Neural progenitor cell (in vitro differentiated cells): ENCODE measurements around the gene SRPK3. TPM values are rescaled to one million over a fixed set of nuclear protein-coding genes. Genes with fewer than 3 reads are reported as not detected.

Experiments used
- DNase-seq: peaks from one replicate; pipeline ENCODE4 v3.0.0-alpha.2; 2016; ENCODE audit warnings: low spot score
- H2AFZ ChIP-seq: fragments of 200-600 bp; sonication (generic); replicated peaks from 2 replicates; pipeline ENCODE4 v1.6.1; 2016; ENCODE audit warnings: antibody characterized with exemption
- H3F3A ChIP-seq: fragments of 200-600 bp; sonication (generic); 2 replicates; pipeline ENCODE4 v1.6.1; 2016; ENCODE audit warnings: antibody characterized with exemption, low read depth
- H3K27ac ChIP-seq: fragments of 200-600 bp; sonication (generic); 2 replicates; pipeline ENCODE4 v1.5.1; 2016; ENCODE audit warnings: mild to moderate bottlenecking
- H3K27me3 ChIP-seq: fragments of 200-600 bp; sonication (generic); 2 replicates; pipeline ENCODE4 v1.6.1; 2016; ENCODE audit warnings: mild to moderate bottlenecking, moderate library complexity
- H3K36me3 ChIP-seq: fragments of 200-600 bp; sonication (generic); 2 replicates; pipeline ENCODE4 v1.5.1; 2016
- H3K4me1 ChIP-seq: fragments of 200-600 bp; sonication (generic); 2 replicates; pipeline ENCODE4 v1.6.1; 2016; ENCODE audit warnings: mixed run types
- H3K4me2 ChIP-seq: fragments of 200-600 bp; sonication (generic); 2 replicates; pipeline ENCODE4 v1.6.1; 2016
- H3K4me3 ChIP-seq: fragments of 200-600 bp; sonication (generic); 2 replicates; pipeline ENCODE4 v1.5.1; 2016
- H3K79me2 ChIP-seq: fragments of 200-600 bp; sonication (generic); 2 replicates; pipeline ENCODE4 v1.6.1; 2016; ENCODE audit warnings: low read depth
- H3K9ac ChIP-seq: fragments of 200-600 bp; sonication (generic); 2 replicates; pipeline ENCODE4 v1.6.1; 2016
- H3K9me3 ChIP-seq: fragments of 200-600 bp; sonication (generic); 2 replicates; pipeline ENCODE4 v1.5.1; 2016; ENCODE audit warnings: low read depth
- H4K20me1 ChIP-seq: fragments of 200-600 bp; sonication (generic); 2 replicates; pipeline ENCODE4 v1.6.1; 2016; ENCODE audit warnings: low read depth
- H3K27ac Mint-ChIP-seq: 3 replicates; pipeline ENCODE4 v1.8.0; 2021; ENCODE audit warnings: mixed read lengths
- H3K27me3 Mint-ChIP-seq: 2 replicates; pipeline ENCODE4 v1.8.0; 2022; ENCODE audit warnings: low read depth, mild to moderate bottlenecking, inconsistent platforms, moderate library complexity, mixed read lengths; ENCODE audit not compliant: insufficient read depth
- H3K36me3 Mint-ChIP-seq: 3 replicates; pipeline ENCODE4 v1.8.0; 2021; ENCODE audit warnings: mixed read lengths
- H3K4me1 Mint-ChIP-seq: 3 replicates; pipeline ENCODE4 v1.8.0; 2021; ENCODE audit warnings: mixed read lengths
- H3K4me3 Mint-ChIP-seq: 3 replicates; pipeline ENCODE4 v1.8.0; 2021; ENCODE audit warnings: mild to moderate bottlenecking, moderate library complexity, mixed read lengths
- H3K9me3 Mint-ChIP-seq: 3 replicates; pipeline ENCODE4 v1.8.0; 2020; ENCODE audit warnings: mixed read lengths
- EZH2 ChIP-seq: fragments of 200-600 bp; sonication (generic); IDR thresholded peaks from 2 replicates; pipeline ENCODE4 v1.6.1; 2017; ENCODE audit warnings: antibody characterized with exemption, mild to moderate bottlenecking, moderate library complexity
- EZH2phosphoT487 ChIP-seq: fragments of 200-600 bp; sonication (generic); IDR thresholded peaks from 2 replicates; pipeline ENCODE4 v1.6.1; 2017; ENCODE audit warnings: antibody characterized with exemption
- total RNA-seq: library from RNA; depleted of rRNA; stranded (reverse); fragments of >200 nt; gene quantifications from 2 replicates; pipeline ENCODE4 v1.2.3, GENCODE V29; 2015; ENCODE audit warnings: low replicate concordance
- TF ChIP-seq, protein P1 (sequence below): fragments of 200-600 bp; sonication (generic); IDR thresholded peaks from 2 replicates; pipeline ENCODE4 v1.5.1; 2017; ENCODE audit warnings: antibody characterized with exemption, mild to moderate bottlenecking

Gene SRPK3
- total RNA-seq, 1 donor from 2014 or later = not detected

DNA sequence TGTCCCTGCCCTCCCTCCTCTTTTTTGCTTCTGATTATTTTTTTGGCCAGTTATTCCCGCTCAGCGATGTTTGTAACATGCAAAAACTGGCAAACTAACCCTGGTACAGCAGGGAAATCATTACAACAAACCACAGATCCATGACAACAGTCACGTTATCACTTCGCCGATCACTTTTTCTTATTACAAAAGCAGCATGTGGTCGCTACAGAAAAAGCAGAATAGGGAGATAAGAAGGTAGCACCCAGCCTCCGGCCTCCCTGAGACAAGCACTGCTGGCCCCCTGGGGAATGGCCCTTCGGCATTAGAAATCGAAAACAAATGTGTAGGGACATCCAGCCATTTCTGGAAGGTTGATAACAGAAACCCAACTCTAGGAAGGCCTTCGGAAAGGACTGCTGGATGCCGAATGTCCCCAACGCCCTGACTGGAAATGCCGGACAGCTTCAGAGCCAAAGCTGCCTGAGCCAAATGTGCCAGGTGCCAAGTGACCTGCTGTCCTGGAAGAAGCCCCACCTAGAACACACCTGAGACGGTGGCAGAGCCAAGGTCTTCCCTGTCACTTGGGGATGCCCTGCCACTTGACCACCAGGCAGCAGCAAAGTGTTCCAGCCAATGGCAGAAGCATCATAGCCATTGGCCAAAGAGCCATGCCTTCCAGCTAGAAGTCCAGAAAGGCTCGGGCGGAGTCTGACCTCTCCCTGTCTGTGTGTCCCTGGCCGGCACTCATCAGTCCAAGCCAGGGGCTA, 10.4 kb downstream of the SRPK3 start:
- H3K79me2 ChIP-seq = peaks cover 41% of the 10 kb centered on the region
- H3K27ac ChIP-seq = no peak overlapping the region
- no peaks in the 10 kb centered on the region for H3K9me3 ChIP-seq
- no peaks in the 10 kb centered on the region for H3K27me3 ChIP-seq
- Mint-ChIP-seq H3K9me3 (peaks cover 34% of the 10 kb centered on the region), H3K4me3 (no peak overlapping the region), H3K27me3 (peaks cover 5% of the 10 kb centered on the region), H3K27ac (no peak overlapping the region), H3K36me3 (no peaks in the 10 kb centered on the region), H3K4me1 (peaks cover 12% of the 10 kb centered on the region)
- H3K4me1 ChIP-seq = peaks cover 3% of the 10 kb centered on the region
- no peak for DNase-seq
- no peaks in the 10 kb centered on the region for H3F3A ChIP-seq
- TF ChIP-seq EZH2 = no peak
- TF ChIP-seq, protein P1, sequence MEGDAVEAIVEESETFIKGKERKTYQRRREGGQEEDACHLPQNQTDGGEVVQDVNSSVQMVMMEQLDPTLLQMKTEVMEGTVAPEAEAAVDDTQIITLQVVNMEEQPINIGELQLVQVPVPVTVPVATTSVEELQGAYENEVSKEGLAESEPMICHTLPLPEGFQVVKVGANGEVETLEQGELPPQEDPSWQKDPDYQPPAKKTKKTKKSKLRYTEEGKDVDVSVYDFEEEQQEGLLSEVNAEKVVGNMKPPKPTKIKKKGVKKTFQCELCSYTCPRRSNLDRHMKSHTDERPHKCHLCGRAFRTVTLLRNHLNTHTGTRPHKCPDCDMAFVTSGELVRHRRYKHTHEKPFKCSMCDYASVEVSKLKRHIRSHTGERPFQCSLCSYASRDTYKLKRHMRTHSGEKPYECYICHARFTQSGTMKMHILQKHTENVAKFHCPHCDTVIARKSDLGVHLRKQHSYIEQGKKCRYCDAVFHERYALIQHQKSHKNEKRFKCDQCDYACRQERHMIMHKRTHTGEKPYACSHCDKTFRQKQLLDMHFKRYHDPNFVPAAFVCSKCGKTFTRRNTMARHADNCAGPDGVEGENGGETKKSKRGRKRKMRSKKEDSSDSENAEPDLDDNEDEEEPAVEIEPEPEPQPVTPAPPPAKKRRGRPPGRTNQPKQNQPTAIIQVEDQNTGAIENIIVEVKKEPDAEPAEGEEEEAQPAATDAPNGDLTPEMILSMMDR = no peak
- TF ChIP-seq EZH2phosphoT487 = no peak
- no peak overlapping the region for H3K4me3 ChIP-seq
- H2AFZ ChIP-seq = no peak overlapping the region
- no peaks in the 10 kb centered on the region for H4K20me1 ChIP-seq
- no peaks in the 10 kb centered on the region for H3K36me3 ChIP-seq
- H3K9ac ChIP-seq = no peak overlapping the region
- no peak overlapping the region for H3K4me2 ChIP-seq

DNA sequence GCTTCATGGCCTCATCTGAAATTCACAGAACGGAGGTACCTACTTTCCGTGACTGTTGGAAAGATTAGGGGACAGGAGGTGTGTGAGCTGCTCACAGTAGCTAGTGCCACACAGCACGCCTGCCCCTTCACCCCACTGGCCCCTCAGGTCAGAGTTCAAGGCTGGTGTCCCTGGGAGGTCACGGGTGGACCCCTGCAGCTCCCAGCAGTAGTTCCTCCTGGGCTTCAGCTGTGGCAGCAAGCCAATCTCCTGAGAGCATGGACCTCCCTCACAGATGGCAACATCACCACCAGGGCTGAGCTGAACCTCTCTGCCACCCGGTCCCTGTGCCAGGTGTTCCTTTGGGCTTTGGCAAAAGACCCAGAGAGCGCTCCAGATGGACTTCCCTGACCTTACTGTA, 11.5 kb downstream of the SRPK3 start:
- Histone ChIP-seq H3K27ac (no peak overlapping the region), H3K27me3 (no peaks in the 10 kb centered on the region), H3F3A (no peaks in the 10 kb centered on the region), H3K9ac (no peak overlapping the region), H2AFZ (no peak overlapping the region), H3K4me3 (no peak overlapping the region), H3K4me2 (no peak overlapping the region), H3K9me3 (no peaks in the 10 kb centered on the region), H3K36me3 (no peaks in the 10 kb centered on the region), H4K20me1 (no peaks in the 10 kb centered on the region), H3K79me2 (peaks cover 42% of the 10 kb centered on the region), H3K4me1 (peaks cover 3% of the 10 kb centered on the region)
- peaks cover 13% of the 10 kb centered on the region for H3K4me1 Mint-ChIP-seq
- H3K4me3 Mint-ChIP-seq = no peak overlapping the region
- no peaks in the 10 kb centered on the region for H3K36me3 Mint-ChIP-seq
- H3K27ac Mint-ChIP-seq = no peak overlapping the region
- H3K9me3 Mint-ChIP-seq = peaks cover 29% of the 10 kb centered on the region
- no peak for DNase-seq
- no peaks in the 10 kb centered on the region for H3K27me3 Mint-ChIP-seq
- TF ChIP-seq EZH2 (no peak), EZH2phosphoT487 (no peak)
- TF ChIP-seq, protein P1 = no peak

DNA sequence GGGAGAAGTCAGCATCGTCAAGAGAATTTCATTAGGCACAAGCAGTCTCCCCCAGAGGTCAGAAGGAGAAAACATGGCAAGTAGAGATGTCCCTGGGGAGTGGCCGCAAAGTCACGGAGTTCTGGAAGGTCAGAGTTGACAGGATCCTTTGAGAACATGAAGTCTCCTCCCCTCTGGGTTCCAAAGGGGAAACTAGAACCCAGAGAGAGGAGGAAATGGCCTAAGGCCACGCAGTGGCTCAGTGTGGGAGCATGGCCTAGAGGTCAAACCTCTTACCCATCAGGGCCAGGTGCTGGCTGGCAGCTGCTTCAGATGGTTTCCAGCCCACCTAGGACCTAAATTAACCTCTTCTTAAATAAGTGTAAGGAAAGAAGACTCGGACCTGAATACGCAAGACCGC, 12.4 kb downstream of the SRPK3 start:
- Histone ChIP-seq H3K9me3 (no peaks in the 10 kb centered on the region), H3K4me3 (peak overlapping the region; percentile 70), H4K20me1 (no peaks in the 10 kb centered on the region), H3K4me1 (peaks cover 3% of the 10 kb centered on the region), H3K27me3 (no peaks in the 10 kb centered on the region), H3K27ac (no peak overlapping the region), H3K9ac (peak overlapping the region; percentile 67), H3F3A (no peaks in the 10 kb centered on the region), H3K79me2 (peaks cover 42% of the 10 kb centered on the region), H2AFZ (no peak overlapping the region), H3K36me3 (no peaks in the 10 kb centered on the region), H3K4me2 (peak overlapping the region; percentile 83)
- no peak for DNase-seq
- Mint-ChIP-seq H3K27ac (peak overlapping the region; percentile 91), H3K9me3 (peaks cover 31% of the 10 kb centered on the region), H3K27me3 (no peaks in the 10 kb centered on the region), H3K4me1 (peaks cover 13% of the 10 kb centered on the region), H3K36me3 (no peaks in the 10 kb centered on the region), H3K4me3 (peak overlapping the region; percentile 94)
- TF ChIP-seq, protein P1 = no peak
- TF ChIP-seq EZH2 (no peak), EZH2phosphoT487 (no peak)
